Omental fat pad (tissue), 4 donors: ENCODE data around the gene KCNQ1. TPM values are rescaled to one million over a fixed set of nuclear protein-coding genes. Genes with fewer than 3 reads are reported as not detected.

Experiments
- ATAC-seq: fragments of 150-250 bp; one replicate; pipeline ENCODE4 v1.9.1; 2016; ENCODE audit warnings: mild to moderate bottlenecking, moderate library complexity; ENCODE audit not compliant: low FRiP score
- DNase-seq: peaks from one replicate; pipeline ENCODE4 v3.0.0-alpha.2; 2019; ENCODE audit warnings: low spot score
- CTCF ChIP-seq, 3 donors: fragments of 450-650 bp; IDR thresholded peaks; one replicate each; pipeline ENCODE4 v1.5.1; 2016 to 2017; ENCODE audit warnings: antibody characterized with exemption in 3 of 3, mild to moderate bottlenecking in 3 of 3, moderate library complexity in 2 of 3
- total RNA-seq, 4 donors: library from RNA; depleted of rRNA; stranded (reverse); fragments of >200 nt; gene quantifications; one replicate each; pipeline ENCODE4 v1.1.0, GENCODE V29; 2016

The KCNQ1 gene
- total RNA-seq, 4 donors from 2014 or later, result 4.5 to 5.9 (median 5.2) TPM

- no peak for TF ChIP-seq CTCF (IDR thresholded peaks at IDR 0.05)
- ATAC-seq (no peak), DNase-seq (no peak)
Measured at GRCh38 chr11:2461956-2462542, 17.2 kb downstream of the KCNQ1 start.

- no peak for ATAC-seq
- TF ChIP-seq CTCF (IDR thresholded peaks at IDR 0.05), result no peak
- DNase-seq, result no peak
Measured at GRCh38 chr11:2462543-2462985, 17.8 kb downstream of the KCNQ1 start.

- DNase-seq (peak; percentile 19), ATAC-seq (no peak)
- no peak for TF ChIP-seq CTCF (IDR thresholded peaks at IDR 0.05)
Measured at GRCh38 chr11:2462986-2463765, 18.4 kb downstream of the KCNQ1 start.

GRCh38 chr11:2463766-2464277 lies 19.0 kb downstream of the KCNQ1 start:
- DNase-seq, result peak; percentile 8
- TF ChIP-seq CTCF (IDR thresholded peaks at IDR 0.05), result no peak
- no peak for ATAC-seq

GRCh38 chr11:2464451-2465165 lies 19.8 kb downstream of the KCNQ1 start:
- DNase-seq (peak; percentile 9), ATAC-seq (no peak)
- TF ChIP-seq CTCF (IDR thresholded peaks at IDR 0.05), result no peak

GRCh38 chr11:2465202-2466068 lies 20.6 kb downstream of the KCNQ1 start:
- DNase-seq (peak; percentile 19), ATAC-seq (no peak)
- no peak for TF ChIP-seq CTCF (IDR thresholded peaks at IDR 0.05)
